ENCODE measurements around the gene FGF14.

- TF ChIP-seq CTCF (IDR thresholded peaks at IDR 0.05; ENCODE audit: low read depth, low read length, poor library complexity, severe bottlenecking) (no peak), EZH2phosphoT487 (IDR thresholded peaks at IDR 0.05; ENCODE audit: borderline replicate concordance, low read length) (no peak)
These were observed 39.2 kb upstream of the FGF14 start for GRCh38 chr13:102441085-102441484.

All from DOHH2 (cell line).